GM23338 (cell line): ENCODE measurements around the gene PARP12. TPM values are rescaled to one million over a fixed set of nuclear protein-coding genes. Genes with fewer than 3 reads are reported as not detected.

Source experiments
- ATAC-seq: fragments of 200-7000 bp; cut with Tn5 transposase; 3 replicates; pipeline ENCODE4 v1.9.1; 2020
- DNase-seq: peaks from one replicate; pipeline ENCODE4 v3.0.0-alpha.2; 2015; ENCODE audit warnings: low spot score
- H2AFZ ChIP-seq: fragments of 200-600 bp; sonication (generic); 2 replicates; pipeline ENCODE4 v1.8.0; 2016; ENCODE audit warnings: antibody characterized with exemption, mild to moderate bottlenecking, moderate library complexity
- H3F3A ChIP-seq: fragments of 200-600 bp; sonication (generic); replicated peaks from 2 replicates; pipeline ENCODE4 v1.8.0; 2017; ENCODE audit warnings: antibody characterized with exemption, mixed run types, low read depth
- H3K27ac ChIP-seq: fragments of 200-600 bp; sonication (generic); 2 replicates; pipeline ENCODE4 v1.6.1; 2016; ENCODE audit warnings: low read depth
- H3K27me3 ChIP-seq: fragments of 200-600 bp; sonication (generic); 2 replicates; pipeline ENCODE4 v1.8.0; 2016; ENCODE audit warnings: mild to moderate bottlenecking, mixed run types, moderate library complexity; ENCODE audit not compliant: insufficient read depth
- H3K36me3 ChIP-seq: fragments of 200-600 bp; sonication (generic); 2 replicates; pipeline ENCODE4 v1.8.0; 2016; ENCODE audit warnings: mild to moderate bottlenecking; ENCODE audit not compliant: insufficient read depth
- H3K4me1 ChIP-seq: fragments of 200-600 bp; sonication (generic); 2 replicates; pipeline ENCODE4 v1.8.0; 2016; ENCODE audit warnings: mild to moderate bottlenecking, moderate library complexity; ENCODE audit not compliant: insufficient read depth
- H3K4me2 ChIP-seq: fragments of 200-600 bp; sonication (generic); 2 replicates; pipeline ENCODE4 v1.7.1; 2017; ENCODE audit warnings: mixed run types
- H3K4me3 ChIP-seq: fragments of 200-600 bp; sonication (generic); 2 replicates; pipeline ENCODE4 v1.6.1; 2016; ENCODE audit warnings: mixed run types
- H3K79me2 ChIP-seq: fragments of 200-600 bp; sonication (generic); replicated peaks from 2 replicates; pipeline ENCODE4 v1.8.0; 2017; ENCODE audit warnings: mild to moderate bottlenecking; ENCODE audit not compliant: insufficient read depth
- H3K9me2 ChIP-seq: fragments of 200-600 bp; sonication (generic); 2 replicates; pipeline ENCODE4 v1.8.0; 2017; ENCODE audit not compliant: insufficient read depth
- H4K20me1 ChIP-seq: fragments of 200-600 bp; sonication (generic); replicated peaks from 2 replicates; pipeline ENCODE4 v1.8.0; 2017; ENCODE audit warnings: mild to moderate bottlenecking; ENCODE audit not compliant: insufficient read depth
- H3K27ac Mint-ChIP-seq: 2 replicates; pipeline ENCODE4 v1.8.0; 2020; ENCODE audit warnings: inconsistent platforms, mild to moderate bottlenecking, moderate library complexity, mixed read lengths
- H3K27me3 Mint-ChIP-seq: 3 replicates; pipeline ENCODE4 v1.8.0; 2022; ENCODE audit warnings: low read depth, mild to moderate bottlenecking, moderate library complexity, mixed read lengths, inconsistent platforms; ENCODE audit not compliant: insufficient read depth, poor library complexity
- H3K36me3 Mint-ChIP-seq: 3 replicates; pipeline ENCODE4 v1.8.0; 2021; ENCODE audit warnings: low read depth, mild to moderate bottlenecking, inconsistent platforms, moderate library complexity, mixed read lengths
- H3K4me1 Mint-ChIP-seq: 3 replicates; pipeline ENCODE4 v1.8.0; 2020; ENCODE audit warnings: mild to moderate bottlenecking, inconsistent platforms, mixed read lengths
- H3K4me3 Mint-ChIP-seq: 3 replicates; pipeline ENCODE4 v1.8.0; 2021; ENCODE audit warnings: moderate library complexity, mild to moderate bottlenecking, inconsistent platforms, mixed read lengths
- H3K9me3 Mint-ChIP-seq: 3 replicates; pipeline ENCODE4 v1.8.0; 2020; ENCODE audit warnings: moderate library complexity, mild to moderate bottlenecking, inconsistent platforms, mixed read lengths
- CREB1 ChIP-seq: fragments of 250-450 bp; sonication (Bioruptor Pico); IDR thresholded peaks from 2 replicates; pipeline ENCODE4 v1.5.0; 2020; ENCODE audit warnings: low read depth, mild to moderate bottlenecking, moderate library complexity
- ETS1 ChIP-seq: IDR thresholded peaks from 2 replicates; pipeline ENCODE4 v1.6.1; 2016; ENCODE audit warnings: antibody characterized with exemption
- EZH2 ChIP-seq: fragments of 200-600 bp; sonication (generic); IDR thresholded peaks from one replicate; pipeline ENCODE4 v1.8.0; 2017; ENCODE audit warnings: antibody characterized with exemption, mild to moderate bottlenecking, low read depth; ENCODE audit not compliant: unreplicated experiment
- EZH2phosphoT487 ChIP-seq: fragments of 200-600 bp; sonication (generic); IDR thresholded peaks from one replicate; pipeline ENCODE4 v1.8.1; 2018; ENCODE audit warnings: antibody characterized with exemption; ENCODE audit not compliant: unreplicated experiment
- JUNB ChIP-seq: IDR thresholded peaks from one replicate; pipeline ENCODE4 v1.6.1; 2016; ENCODE audit warnings: antibody characterized with exemption; ENCODE audit not compliant: unreplicated experiment
- NANOG ChIP-seq: IDR thresholded peaks from 2 replicates; pipeline ENCODE4 v1.6.1; 2016; ENCODE audit warnings: antibody characterized with exemption, borderline replicate concordance
- POLR2AphosphoS5 ChIP-seq: IDR thresholded peaks from 2 replicates; pipeline ENCODE4 v1.6.1; 2016; ENCODE audit warnings: antibody characterized with exemption, low read depth
- REST ChIP-seq: IDR thresholded peaks from one replicate; pipeline ENCODE4 v1.6.1; 2018; ENCODE audit warnings: antibody characterized with exemption; ENCODE audit not compliant: unreplicated experiment
- STAT1 ChIP-seq: IDR thresholded peaks from one replicate; pipeline ENCODE4 v1.6.1; 2016; ENCODE audit warnings: antibody characterized with exemption; ENCODE audit not compliant: unreplicated experiment
- ZNF331 ChIP-seq: fragments of 250-450 bp; sonication (Bioruptor Pico); IDR thresholded peaks from 2 replicates; pipeline ENCODE4 v1.5.0; 2020; ENCODE audit warnings: low read depth, mild to moderate bottlenecking, moderate library complexity
- ZNF462 ChIP-seq: fragments of 250-450 bp; sonication (Bioruptor Pico); IDR thresholded peaks from 2 replicates; pipeline ENCODE4 v1.5.0; 2020; ENCODE audit warnings: mild to moderate bottlenecking, moderate library complexity
- polyA plus RNA-seq: library from polyadenylated mRNA; unstranded; fragments of >200 nt; fragmentation: Nextera tagmentation; extraction: Ambion mirVana; gene quantifications from 2 replicates; pipeline ENCODE4 v1.2.1, GENCODE V29; 2016
- total RNA-seq: library from RNA; depleted of rRNA; stranded (reverse); fragments of >200 nt; shearing (Covaris generic); gene quantifications from 2 replicates; pipeline ENCODE4 v1.2.3, GENCODE V29; 2014

PARP12 gene
- total and polyA plus RNA-seq, 2 experiments from 2014 or later: 2.7 to 10.3 TPM

- H2AFZ ChIP-seq: no peak overlapping the region
- no peak overlapping the region for H3K4me3 Mint-ChIP-seq
- DNase-seq (no peak), ATAC-seq (no peak)
- H3K9me2 ChIP-seq: no peaks in the 10 kb centered on the region
- H3K27me3 ChIP-seq: no peaks in the 10 kb centered on the region
- H3K4me3 ChIP-seq: no peak overlapping the region
- H3K79me2 ChIP-seq: no peaks in the 10 kb centered on the region
- H3K36me3 ChIP-seq: no peaks in the 10 kb centered on the region; the same call in 1 of the 2 replicates
- no peaks in the 10 kb centered on the region for H3K9me3 Mint-ChIP-seq
- H3K4me1 ChIP-seq: no peaks in the 10 kb centered on the region
- no peak overlapping the region for H3K4me2 ChIP-seq
- no peaks in the 10 kb centered on the region for H4K20me1 ChIP-seq
- H3K36me3 Mint-ChIP-seq: no peaks in the 10 kb centered on the region
- no peak overlapping the region for H3K27ac ChIP-seq
- peaks cover 2% of the 10 kb centered on the region for H3K27me3 Mint-ChIP-seq
- H3F3A ChIP-seq: no peaks in the 10 kb centered on the region
- H3K27ac Mint-ChIP-seq: no peak overlapping the region
- no peak for TF ChIP-seq ZNF331 (CRISPR knock-in tag)
- TF ChIP-seq EZH2phosphoT487: no peak
- no peak for TF ChIP-seq CREB1 (CRISPR knock-in tag)
- no peak for TF ChIP-seq POLR2AphosphoS5
- no peaks in the 10 kb centered on the region for H3K4me1 Mint-ChIP-seq
These were observed 17.1 kb downstream of the PARP12 start for GRCh38 chr7:140045697-140046096.

GRCh38 chr7:140044251-140044650, 18.5 kb downstream of the PARP12 start:
- no peaks in the 10 kb centered on the region for H3K79me2 ChIP-seq
- H2AFZ ChIP-seq: no peak overlapping the region
- peaks cover 2% of the 10 kb centered on the region for H3K27me3 Mint-ChIP-seq
- no peak overlapping the region for H3K4me3 ChIP-seq
- ATAC-seq (no peak), DNase-seq (no peak)
- H3K4me1 Mint-ChIP-seq: no peaks in the 10 kb centered on the region
- H3K27ac ChIP-seq: no peak overlapping the region
- H3F3A ChIP-seq: no peaks in the 10 kb centered on the region
- no peaks in the 10 kb centered on the region; the same call in 1 of the 2 replicates for H3K36me3 ChIP-seq
- H3K9me3 Mint-ChIP-seq: no peaks in the 10 kb centered on the region
- H3K36me3 Mint-ChIP-seq: peaks cover 6% of the 10 kb centered on the region; the same call in 1 of the 3 replicates
- H3K4me2 ChIP-seq: no peak overlapping the region
- H3K27me3 ChIP-seq: no peaks in the 10 kb centered on the region
- no peak overlapping the region for H3K27ac Mint-ChIP-seq
- H4K20me1 ChIP-seq: no peaks in the 10 kb centered on the region
- no peak overlapping the region for H3K4me3 Mint-ChIP-seq
- H3K4me1 ChIP-seq: no peaks in the 10 kb centered on the region
- no peaks in the 10 kb centered on the region for H3K9me2 ChIP-seq
- TF ChIP-seq NANOG (no peak), JUNB (no peak), STAT1 (no peak), ETS1 (no peak), CREB1 (CRISPR knock-in tag) (no peak), POLR2AphosphoS5 (no peak), ZNF462 (no peak), EZH2 (no peak), EZH2phosphoT487 (no peak), ZNF331 (CRISPR knock-in tag) (no peak), REST (no peak)
